Measurements from ENCODE around the gene RBMS1.

RBMS1 gene

GRCh38 chr2:160336635-160337034 is 157.0 kb downstream of the RBMS1 start:
- Histone ChIP-seq H3K27me3 (ENCODE audit: control insufficient read depth, low read length) (0 out of 2 replicates have a peak, but pooled peaks cover 3% of the 10 kb centered on the region), H3K36me3 (ENCODE audit: control insufficient read depth, low read length) (no peaks in the 10 kb centered on the region), H3K27ac (ENCODE audit: low read depth, low read length) (no peak overlapping the region), H3K9me3 (ENCODE audit: control insufficient read depth, insufficient read depth, low read length) (no peaks in the 10 kb centered on the region), H3K4me2 (ENCODE audit: low read length) (no peak overlapping the region), H3K9me2 (replicated peaks; ENCODE audit: control insufficient read depth, low read length) (no peaks in the 10 kb centered on the region), H3F3A (ENCODE audit: control insufficient read depth, insufficient read depth) (no peaks in the 10 kb centered on the region), H3K4me3 (ENCODE audit: low read length) (no peak overlapping the region), H3K79me2 (ENCODE audit: control insufficient read depth, low read length) (no peaks in the 10 kb centered on the region), H4K20me1 (ENCODE audit: control insufficient read depth, insufficient read depth, low read depth, low read length) (no peaks in the 10 kb centered on the region), H3K4me1 (ENCODE audit: control insufficient read depth, low read length) (peaks cover 5% of the 10 kb centered on the region)
- no peak for TF ChIP-seq EZH2phosphoT487 (IDR thresholded peaks at IDR 0.05; ENCODE audit: borderline replicate concordance, low read length)
- TF ChIP-seq, protein P1, sequence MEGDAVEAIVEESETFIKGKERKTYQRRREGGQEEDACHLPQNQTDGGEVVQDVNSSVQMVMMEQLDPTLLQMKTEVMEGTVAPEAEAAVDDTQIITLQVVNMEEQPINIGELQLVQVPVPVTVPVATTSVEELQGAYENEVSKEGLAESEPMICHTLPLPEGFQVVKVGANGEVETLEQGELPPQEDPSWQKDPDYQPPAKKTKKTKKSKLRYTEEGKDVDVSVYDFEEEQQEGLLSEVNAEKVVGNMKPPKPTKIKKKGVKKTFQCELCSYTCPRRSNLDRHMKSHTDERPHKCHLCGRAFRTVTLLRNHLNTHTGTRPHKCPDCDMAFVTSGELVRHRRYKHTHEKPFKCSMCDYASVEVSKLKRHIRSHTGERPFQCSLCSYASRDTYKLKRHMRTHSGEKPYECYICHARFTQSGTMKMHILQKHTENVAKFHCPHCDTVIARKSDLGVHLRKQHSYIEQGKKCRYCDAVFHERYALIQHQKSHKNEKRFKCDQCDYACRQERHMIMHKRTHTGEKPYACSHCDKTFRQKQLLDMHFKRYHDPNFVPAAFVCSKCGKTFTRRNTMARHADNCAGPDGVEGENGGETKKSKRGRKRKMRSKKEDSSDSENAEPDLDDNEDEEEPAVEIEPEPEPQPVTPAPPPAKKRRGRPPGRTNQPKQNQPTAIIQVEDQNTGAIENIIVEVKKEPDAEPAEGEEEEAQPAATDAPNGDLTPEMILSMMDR (IDR thresholded peaks at IDR 0.05; ENCODE audit: low read depth, low read length, poor library complexity, severe bottlenecking), result no peak

GRCh38 chr2:160336105-160336504 is 157.5 kb downstream of the RBMS1 start:
- Histone ChIP-seq H3K9me2 (replicated peaks; ENCODE audit: control insufficient read depth, low read length) (no peaks in the 10 kb centered on the region), H3K4me3 (ENCODE audit: low read length) (no peak overlapping the region), H3K27me3 (ENCODE audit: control insufficient read depth, low read length) (0 out of 2 replicates have a peak, but pooled peaks cover 3% of the 10 kb centered on the region), H3F3A (ENCODE audit: control insufficient read depth, insufficient read depth) (no peaks in the 10 kb centered on the region), H3K27ac (ENCODE audit: low read depth, low read length) (no peak overlapping the region), H3K4me2 (ENCODE audit: low read length) (no peak overlapping the region), H3K9me3 (ENCODE audit: control insufficient read depth, insufficient read depth, low read length) (no peaks in the 10 kb centered on the region), H3K4me1 (ENCODE audit: control insufficient read depth, low read length) (peaks cover 5% of the 10 kb centered on the region), H3K36me3 (ENCODE audit: control insufficient read depth, low read length) (no peaks in the 10 kb centered on the region), H4K20me1 (ENCODE audit: control insufficient read depth, insufficient read depth, low read depth, low read length) (no peaks in the 10 kb centered on the region), H3K79me2 (ENCODE audit: control insufficient read depth, low read length) (no peaks in the 10 kb centered on the region)
- TF ChIP-seq EZH2phosphoT487 (IDR thresholded peaks at IDR 0.05; ENCODE audit: borderline replicate concordance, low read length), result no peak
- TF ChIP-seq, protein P1 (IDR thresholded peaks at IDR 0.05; ENCODE audit: low read depth, low read length, poor library complexity, severe bottlenecking), result no peak

DNA sequence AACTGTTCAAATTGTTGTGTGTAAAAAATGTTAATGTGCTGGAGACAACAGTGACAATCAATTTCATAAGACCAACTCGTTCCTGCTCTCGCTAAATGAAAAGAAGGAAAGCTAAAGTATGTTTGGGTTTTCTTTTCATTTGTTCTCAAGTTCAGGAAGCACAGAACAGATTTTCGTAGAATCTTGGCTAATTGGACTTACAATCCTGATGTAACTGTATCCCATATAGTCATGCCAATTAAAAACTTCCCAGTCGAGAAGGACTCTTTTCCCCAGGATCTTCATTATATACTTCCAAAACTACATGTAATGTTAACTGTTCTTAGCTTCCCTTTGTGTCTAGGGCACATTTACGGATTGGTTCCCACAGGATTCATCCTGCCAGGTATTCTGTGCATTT is 158.2 kb downstream of the RBMS1 start:
- Histone ChIP-seq H3K27me3 (ENCODE audit: control insufficient read depth, low read length) (0 out of 2 replicates have a peak, but pooled peaks cover 3% of the 10 kb centered on the region), H3F3A (ENCODE audit: control insufficient read depth, insufficient read depth) (no peaks in the 10 kb centered on the region), H3K4me3 (ENCODE audit: low read length) (no peak overlapping the region), H3K36me3 (ENCODE audit: control insufficient read depth, low read length) (no peaks in the 10 kb centered on the region), H3K4me2 (ENCODE audit: low read length) (no peak overlapping the region), H3K4me1 (ENCODE audit: control insufficient read depth, low read length) (peaks cover 5% of the 10 kb centered on the region), H3K9me3 (ENCODE audit: control insufficient read depth, insufficient read depth, low read length) (no peaks in the 10 kb centered on the region), H3K79me2 (ENCODE audit: control insufficient read depth, low read length) (no peaks in the 10 kb centered on the region), H3K27ac (ENCODE audit: low read depth, low read length) (no peak overlapping the region), H3K9me2 (replicated peaks; ENCODE audit: control insufficient read depth, low read length) (no peaks in the 10 kb centered on the region), H4K20me1 (ENCODE audit: control insufficient read depth, insufficient read depth, low read depth, low read length) (no peaks in the 10 kb centered on the region)
- no peak for TF ChIP-seq EZH2phosphoT487 (IDR thresholded peaks at IDR 0.05; ENCODE audit: borderline replicate concordance, low read length)
- TF ChIP-seq, protein P1 (IDR thresholded peaks at IDR 0.05; ENCODE audit: low read depth, low read length, poor library complexity, severe bottlenecking), result no peak

All from DOHH2 (cell line).